IPS DF 6.9 (cell line): ENCODE data around the gene GIMAP6.
"Not testable (repeated sequence)": the region's sequence is repeated elsewhere in the genome, so short reads cannot be mapped to it uniquely, and the experiment has no call there.

Experiments
- DNase-seq: peaks from one replicate; pipeline ENCODE4 v3.0.0-alpha.2; 2013; ENCODE audit warnings: low read depth, low spot score
- H3K27ac ChIP-seq: one replicate; pipeline ENCODE4 v1.5.1; 2013; ENCODE audit warnings: low read length, control low read depth
- H3K27me3 ChIP-seq: 2 replicates; pipeline ENCODE4 v1.6.1; 2013; ENCODE audit warnings: mild to moderate bottlenecking, low read length; ENCODE audit not compliant: control insufficient read depth, insufficient read depth
- H3K36me3 ChIP-seq: 2 replicates; pipeline ENCODE4 v1.6.1; 2013; ENCODE audit warnings: low read length; ENCODE audit not compliant: control insufficient read depth, insufficient read depth
- H3K4me1 ChIP-seq: 2 replicates; pipeline ENCODE4 v1.6.1; 2013; ENCODE audit warnings: low read length; ENCODE audit not compliant: control insufficient read depth, insufficient read depth
- H3K4me3 ChIP-seq: 2 replicates; pipeline ENCODE4 v1.5.1; 2013; ENCODE audit warnings: mild to moderate bottlenecking, low read length
- H3K9me3 ChIP-seq: 2 replicates; pipeline ENCODE4 v1.6.1; 2013; ENCODE audit warnings: low read length, inconsistent platforms; ENCODE audit not compliant: control insufficient read depth, insufficient read depth
- whole genome bisulfite sequencing: extraction: QIAGEN DNeasy Blood & Tissue Kit; methylation state at CpG from one replicate; pipeline ENCODE4 v1.1.7; 2013; ENCODE audit warnings: mixed read lengths, missing lambda C conversion rate; ENCODE audit not compliant: insufficient read length, insufficient coverage; 5-methylcytosine and 5-hydroxymethylcytosine counted together

Gene GIMAP6

GRCh38 chr7:150620061-150620460 lies 12.1 kb downstream of the GIMAP6 start:
- Histone ChIP-seq H3K4me1 (no peaks in the 10 kb centered on the region), H3K9me3 (no peaks in the 10 kb centered on the region), H3K27ac (no peak overlapping the region), H3K4me3 (no peak overlapping the region), H3K27me3 (no peaks in the 10 kb centered on the region), H3K36me3 (no peaks in the 10 kb centered on the region)
- WGBS, result no CpG with 5 or more reads among the region's 3 CpGs
- no peak for DNase-seq

- no CpG with 5 or more reads among the region's 5 CpGs for WGBS
- not testable (repeated sequence) for H3K4me1 ChIP-seq
These were observed 16.9 kb downstream of the GIMAP6 start for GRCh38 chr7:150615221-150615755.

DNA sequence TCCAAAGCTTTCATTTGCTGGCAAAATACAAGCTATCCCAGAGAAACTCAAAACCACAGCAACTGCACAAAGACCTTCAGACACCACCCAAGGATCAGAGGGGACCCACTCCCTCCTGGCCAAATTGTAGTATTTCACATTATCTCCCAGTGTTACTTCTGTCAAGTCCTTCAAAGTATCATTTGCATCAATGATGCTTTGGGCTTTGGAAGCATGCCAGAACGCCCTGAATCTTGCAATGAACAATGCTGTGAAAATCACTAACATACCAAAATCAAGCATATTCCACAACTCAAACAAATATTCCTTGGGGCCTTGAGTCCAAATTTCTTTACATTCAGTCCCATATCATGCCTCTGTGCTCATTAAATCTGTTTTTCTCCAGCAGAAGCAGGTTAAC lies 17.8 kb downstream of the GIMAP6 start:
- not testable (repeated sequence) for H3K36me3 ChIP-seq, H3K27ac ChIP-seq, DNase-seq, H3K4me3 ChIP-seq, H3K9me3 ChIP-seq, H3K27me3 ChIP-seq, H3K4me1 ChIP-seq
- WGBS, result no CpG with 5 or more reads among the region's 1 CpG

More at GRCh38 chr7:150615221-150615755, 16.9 kb downstream of the GIMAP6 start:
- H3K36me3 ChIP-seq, H3K4me3 ChIP-seq, H3K27me3 ChIP-seq, DNase-seq, H3K9me3 ChIP-seq, H3K27ac ChIP-seq: not testable (repeated sequence)

GRCh38 chr7:150613880-150614279 lies 18.3 kb downstream of the GIMAP6 start:
- no peak overlapping the region for H3K4me3 ChIP-seq
- H3K9me3 ChIP-seq, result no peaks in the 10 kb centered on the region
- H3K27me3 ChIP-seq, result no peaks in the 10 kb centered on the region
- H3K4me1 ChIP-seq, result no peaks in the 10 kb centered on the region
- no peaks in the 10 kb centered on the region for H3K36me3 ChIP-seq
- H3K27ac ChIP-seq, result no peak overlapping the region
- WGBS, result no CpG with 5 or more reads among the region's 1 CpG
- no peak for DNase-seq

DNA sequence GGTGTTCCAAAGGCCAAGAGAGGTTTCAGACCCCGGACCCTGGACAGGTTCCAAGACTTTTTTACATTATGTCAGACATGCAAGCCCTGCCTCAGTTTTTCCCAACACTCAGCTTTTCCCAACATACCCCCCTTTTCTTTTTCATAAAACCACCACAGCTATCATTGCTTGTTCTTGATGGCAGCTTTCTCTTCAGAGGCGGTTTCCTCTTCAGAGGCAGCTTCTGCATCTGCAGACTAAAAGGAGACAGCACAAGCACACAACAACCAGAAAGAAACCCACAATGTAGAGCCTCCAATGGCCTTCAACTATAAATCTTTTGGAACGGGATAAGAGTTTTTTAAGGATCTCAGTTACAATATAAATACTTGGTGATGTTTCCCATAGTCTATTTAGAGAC lies 19.3 kb downstream of the GIMAP6 start:
- no peaks in the 10 kb centered on the region for H3K9me3 ChIP-seq
- no peaks in the 10 kb centered on the region for H3K36me3 ChIP-seq
- DNase-seq, result no peak
- no CpG with 5 or more reads among the region's 3 CpGs for WGBS
- H3K27me3 ChIP-seq, result no peaks in the 10 kb centered on the region
- H3K4me3 ChIP-seq, result no peak overlapping the region
- no peak overlapping the region for H3K27ac ChIP-seq
- no peaks in the 10 kb centered on the region for H3K4me1 ChIP-seq

DNA sequence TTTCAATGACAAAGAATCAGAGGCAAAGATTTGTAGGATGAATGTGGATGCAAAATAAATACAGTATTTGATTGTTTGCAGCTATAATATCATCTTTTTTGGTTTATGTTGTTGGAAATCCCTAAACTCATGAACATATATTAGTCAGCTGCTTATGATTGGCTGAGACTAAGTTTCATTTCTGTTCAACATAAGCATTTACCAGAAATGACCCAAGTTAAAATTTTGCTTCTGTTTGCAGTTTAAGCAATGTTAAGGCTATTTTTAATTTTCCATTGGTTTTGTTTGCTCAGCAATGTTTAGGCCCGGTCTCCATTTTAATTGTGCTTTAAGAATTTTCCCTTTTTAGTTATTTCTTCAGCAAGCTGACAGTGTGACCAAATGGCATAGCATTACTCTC lies 22.0 kb downstream of the GIMAP6 start:
- H3K4me3 ChIP-seq, result no peak overlapping the region
- no peaks in the 10 kb centered on the region for H3K36me3 ChIP-seq
- H3K4me1 ChIP-seq, result no peaks in the 10 kb centered on the region
- WGBS, result no CpG with 5 or more reads among the region's 1 CpG
- H3K9me3 ChIP-seq, result no peaks in the 10 kb centered on the region
- DNase-seq, result no peak
- H3K27ac ChIP-seq, result no peak overlapping the region
- no peaks in the 10 kb centered on the region for H3K27me3 ChIP-seq

- not testable (repeated sequence) for H3K27ac ChIP-seq, H3K36me3 ChIP-seq, H3K4me3 ChIP-seq, H3K9me3 ChIP-seq, H3K4me1 ChIP-seq, H3K27me3 ChIP-seq, DNase-seq
- WGBS, result no CpG with 5 or more reads among the region's 2 CpGs
These were observed 28.6 kb downstream of the GIMAP6 start for GRCh38 chr7:150603600-150603999.

DNA sequence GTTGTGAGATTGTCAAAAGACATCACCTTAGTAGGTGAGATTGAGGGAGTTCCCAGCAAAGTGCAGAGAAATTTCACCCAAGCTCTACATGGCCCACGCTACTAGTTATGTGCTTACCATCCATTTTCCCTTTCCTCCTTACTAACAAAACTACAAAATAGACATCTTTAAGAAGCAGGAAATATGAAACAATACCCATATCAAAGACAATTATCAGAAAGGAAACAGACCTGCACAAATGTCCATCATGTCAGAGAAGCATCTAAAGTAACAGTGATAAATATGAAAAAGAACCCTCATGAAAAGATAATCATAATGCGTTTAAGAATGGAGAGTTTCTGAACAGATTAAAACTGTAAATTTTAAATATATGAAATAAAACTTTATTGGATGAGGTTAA lies 36.8 kb downstream of the GIMAP6 start:
- H3K4me3 ChIP-seq, result no peak overlapping the region
- no peaks in the 10 kb centered on the region for H3K36me3 ChIP-seq
- H3K9me3 ChIP-seq, result no peaks in the 10 kb centered on the region
- no peaks in the 10 kb centered on the region for H3K4me1 ChIP-seq
- H3K27ac ChIP-seq, result no peak overlapping the region
- no peaks in the 10 kb centered on the region for H3K27me3 ChIP-seq
- DNase-seq, result no peak
- no CpG with 5 or more reads among the region's 2 CpGs for WGBS

- no peaks in the 10 kb centered on the region for H3K27me3 ChIP-seq
- WGBS, result no CpG with 5 or more reads among the region's 2 CpGs
- H3K9me3 ChIP-seq, result no peaks in the 10 kb centered on the region
- no peaks in the 10 kb centered on the region for H3K4me1 ChIP-seq
- no peak for DNase-seq
- no peaks in the 10 kb centered on the region for H3K36me3 ChIP-seq
- H3K27ac ChIP-seq, result no peak overlapping the region
- H3K4me3 ChIP-seq, result no peak overlapping the region
These were observed 37.4 kb downstream of the GIMAP6 start for GRCh38 chr7:150594805-150595204.

DNA sequence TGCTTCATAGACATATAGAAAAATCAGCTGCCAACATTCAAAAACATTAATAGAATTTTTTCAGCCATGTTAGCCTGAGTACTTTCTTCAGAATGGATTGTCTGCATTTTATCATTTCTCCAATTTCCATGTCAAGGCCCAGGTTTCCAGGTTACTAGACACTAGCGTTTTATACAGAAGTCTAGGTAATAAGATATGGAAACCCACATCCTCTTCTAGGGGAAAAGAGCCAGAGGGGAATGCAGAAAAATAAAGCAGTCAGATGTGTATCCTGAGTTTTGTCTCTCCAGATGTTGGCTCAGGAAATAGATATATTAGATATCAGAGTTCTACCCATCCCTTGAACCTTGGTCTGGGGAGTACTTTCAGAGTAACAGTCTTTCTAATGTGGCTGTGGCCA lies 44.6 kb downstream of the GIMAP6 start:
- Histone ChIP-seq H3K9me3 (no peaks in the 10 kb centered on the region), H3K36me3 (no peaks in the 10 kb centered on the region), H3K4me1 (no peaks in the 10 kb centered on the region), H3K27me3 (no peaks in the 10 kb centered on the region), H3K4me3 (no peak overlapping the region), H3K27ac (no peak overlapping the region)
- DNase-seq, result no peak
- WGBS, result no CpG with 5 or more reads among the region's 1 CpG

GRCh38 chr7:150586785-150587152 lies 45.4 kb downstream of the GIMAP6 start:
- no peaks in the 10 kb centered on the region for H3K36me3 ChIP-seq
- H3K9me3 ChIP-seq, result no peaks in the 10 kb centered on the region
- H3K4me3 ChIP-seq, result no peak overlapping the region
- no peak overlapping the region for H3K27ac ChIP-seq
- DNase-seq, result no peak
- H3K27me3 ChIP-seq, result no peaks in the 10 kb centered on the region
- no peaks in the 10 kb centered on the region for H3K4me1 ChIP-seq
